Measurements from ENCODE around the gene CEP164. TPM values are rescaled to one million over a fixed set of nuclear protein-coding genes. Genes with fewer than 3 reads are reported as not detected.

The CEP164 gene
- total RNA-seq, 1 donor from 2014 or later = 41.2 TPM

DNA sequence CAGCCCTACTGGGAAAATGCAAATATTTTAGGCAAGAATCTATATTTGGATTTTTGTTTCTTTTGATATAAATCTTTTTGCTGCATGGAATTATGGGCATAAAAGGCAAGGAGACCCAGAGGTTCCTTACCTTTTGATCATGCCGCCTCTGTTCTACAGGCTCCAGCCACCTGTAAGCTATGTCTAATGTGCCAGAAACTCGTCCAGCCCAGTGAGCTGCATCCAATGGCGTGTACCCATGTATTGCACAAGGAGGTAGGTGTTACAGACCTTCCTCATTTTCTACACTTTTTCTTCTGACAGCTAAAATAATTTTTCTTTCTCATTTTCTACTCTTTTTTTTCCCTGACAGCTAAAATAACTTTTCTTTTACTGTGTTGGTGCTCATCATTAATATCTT lies 44.7 kb upstream of the CEP164 start:
- no peak for DNase-seq (ENCODE audit: low read depth, low spot score)
- H3K27ac Mint-ChIP-seq (ENCODE audit: unreplicated experiment) = no peak overlapping the region
- H3K27me3 Mint-ChIP-seq (ENCODE audit: low read depth) = no peaks in the 10 kb centered on the region
- H3K9me3 Mint-ChIP-seq = no peaks in the 10 kb centered on the region
- no peaks in the 10 kb centered on the region for H3K4me1 Mint-ChIP-seq
- TF ChIP-seq, protein P1, sequence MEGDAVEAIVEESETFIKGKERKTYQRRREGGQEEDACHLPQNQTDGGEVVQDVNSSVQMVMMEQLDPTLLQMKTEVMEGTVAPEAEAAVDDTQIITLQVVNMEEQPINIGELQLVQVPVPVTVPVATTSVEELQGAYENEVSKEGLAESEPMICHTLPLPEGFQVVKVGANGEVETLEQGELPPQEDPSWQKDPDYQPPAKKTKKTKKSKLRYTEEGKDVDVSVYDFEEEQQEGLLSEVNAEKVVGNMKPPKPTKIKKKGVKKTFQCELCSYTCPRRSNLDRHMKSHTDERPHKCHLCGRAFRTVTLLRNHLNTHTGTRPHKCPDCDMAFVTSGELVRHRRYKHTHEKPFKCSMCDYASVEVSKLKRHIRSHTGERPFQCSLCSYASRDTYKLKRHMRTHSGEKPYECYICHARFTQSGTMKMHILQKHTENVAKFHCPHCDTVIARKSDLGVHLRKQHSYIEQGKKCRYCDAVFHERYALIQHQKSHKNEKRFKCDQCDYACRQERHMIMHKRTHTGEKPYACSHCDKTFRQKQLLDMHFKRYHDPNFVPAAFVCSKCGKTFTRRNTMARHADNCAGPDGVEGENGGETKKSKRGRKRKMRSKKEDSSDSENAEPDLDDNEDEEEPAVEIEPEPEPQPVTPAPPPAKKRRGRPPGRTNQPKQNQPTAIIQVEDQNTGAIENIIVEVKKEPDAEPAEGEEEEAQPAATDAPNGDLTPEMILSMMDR (conservative IDR thresholded peaks at IDR 0.05) = no peak
- no peak overlapping the region for H3K4me3 Mint-ChIP-seq
- peaks cover 19% of the 10 kb centered on the region for H3K36me3 Mint-ChIP-seq (ENCODE audit: low read depth)

DNA sequence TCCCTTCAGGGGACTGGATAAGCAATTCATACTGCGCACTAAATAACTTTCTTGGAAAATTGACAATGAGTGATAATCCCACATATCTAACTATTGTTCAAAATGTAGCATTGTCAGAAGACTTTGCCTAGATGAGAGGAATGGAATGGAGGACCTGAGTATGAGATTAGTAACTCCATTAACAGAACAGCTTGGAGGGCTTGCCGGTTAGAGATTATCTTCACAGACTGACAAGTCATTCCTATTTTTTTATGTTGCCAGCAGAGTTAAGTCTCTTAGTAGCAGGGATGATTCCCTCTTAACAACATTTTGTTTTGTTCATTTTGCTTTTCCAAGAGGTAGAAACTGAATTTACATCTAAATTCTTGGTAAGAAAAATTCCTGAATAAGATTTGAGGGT lies 43.6 kb upstream of the CEP164 start:
- H3K36me3 Mint-ChIP-seq (ENCODE audit: low read depth) = peaks cover 19% of the 10 kb centered on the region
- no peaks in the 10 kb centered on the region for H3K4me1 Mint-ChIP-seq
- H3K4me3 Mint-ChIP-seq = no peak overlapping the region
- TF ChIP-seq, protein P1 (conservative IDR thresholded peaks at IDR 0.05) = no peak
- DNase-seq (ENCODE audit: low read depth, low spot score) = no peak
- no peaks in the 10 kb centered on the region for H3K9me3 Mint-ChIP-seq
- no peak overlapping the region for H3K27ac Mint-ChIP-seq (ENCODE audit: unreplicated experiment)
- H3K27me3 Mint-ChIP-seq (ENCODE audit: low read depth) = no peaks in the 10 kb centered on the region

DNA sequence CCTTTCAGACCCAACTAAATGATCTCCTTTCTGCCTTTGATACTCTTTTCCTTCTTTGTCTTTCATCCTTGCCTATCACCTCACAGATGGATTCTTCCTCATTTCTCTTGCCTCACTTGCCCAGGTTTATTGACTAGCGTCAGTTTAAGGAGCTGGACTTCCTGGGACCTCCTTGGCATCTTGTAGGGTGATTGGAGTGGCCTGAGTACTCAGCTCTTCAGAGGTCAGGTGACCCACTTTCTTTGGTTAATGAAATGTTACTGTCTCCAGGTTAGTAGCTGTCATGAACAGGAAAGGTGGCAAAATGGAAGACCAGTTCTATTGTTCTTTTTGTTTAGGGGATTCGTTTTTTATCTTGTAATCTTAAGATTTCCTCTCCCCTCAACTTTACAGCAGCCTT lies 41.1 kb upstream of the CEP164 start:
- TF ChIP-seq, protein P1 (conservative IDR thresholded peaks at IDR 0.05) = no peak
- H3K27ac Mint-ChIP-seq (ENCODE audit: unreplicated experiment) = no peak overlapping the region
- no peaks in the 10 kb centered on the region for H3K4me1 Mint-ChIP-seq
- no peak overlapping the region for H3K4me3 Mint-ChIP-seq
- DNase-seq (ENCODE audit: low read depth, low spot score) = no peak
- H3K27me3 Mint-ChIP-seq (ENCODE audit: low read depth) = no peaks in the 10 kb centered on the region
- no peaks in the 10 kb centered on the region for H3K9me3 Mint-ChIP-seq
- peaks cover 28% of the 10 kb centered on the region for H3K36me3 Mint-ChIP-seq (ENCODE audit: low read depth)

DNA sequence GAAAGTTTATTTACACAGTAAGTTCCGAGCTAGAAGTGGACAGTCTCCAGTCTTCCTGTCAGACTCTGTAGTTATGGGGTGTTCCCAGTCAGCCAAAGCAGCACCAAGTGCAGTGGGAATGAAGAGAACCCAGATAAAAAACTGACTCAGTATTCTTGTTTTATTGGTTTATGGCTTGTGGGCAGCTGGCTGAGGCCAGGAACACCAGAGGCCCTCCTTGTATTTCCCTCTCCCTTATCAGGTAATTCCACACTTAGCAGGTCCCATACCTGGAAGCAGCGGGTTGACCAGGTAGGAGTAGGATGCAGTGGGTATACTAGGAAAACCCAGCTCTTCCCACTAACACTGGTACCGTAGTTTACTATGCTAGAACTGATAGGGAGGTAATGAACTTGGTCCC lies 40.0 kb upstream of the CEP164 start:
- Mint-ChIP-seq H3K27ac (ENCODE audit: unreplicated experiment) (peak overlapping the region; percentile 43), H3K36me3 (ENCODE audit: low read depth) (peaks cover 23% of the 10 kb centered on the region)
- TF ChIP-seq, protein P1 (conservative IDR thresholded peaks at IDR 0.05) = no peak

DNA sequence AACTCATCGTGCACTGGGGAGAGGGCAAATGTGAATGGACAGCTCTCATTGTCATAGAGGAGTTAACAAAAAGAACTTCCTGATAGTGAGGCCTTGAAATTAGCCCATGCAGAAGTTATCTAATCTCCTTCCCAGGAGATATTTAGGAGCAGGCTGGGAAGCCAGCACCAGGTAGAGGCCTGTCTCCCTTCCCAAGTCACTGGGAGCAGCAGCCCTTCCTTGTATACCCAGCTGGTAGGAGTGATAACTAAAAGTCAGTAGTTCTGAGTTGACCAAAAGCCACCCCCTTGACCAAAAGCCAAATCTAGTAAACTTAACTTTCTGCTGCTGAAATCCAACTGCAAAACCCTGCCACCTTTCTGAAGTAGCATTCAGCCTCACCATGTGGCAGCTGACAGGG lies 37.9 kb upstream of the CEP164 start:
- Mint-ChIP-seq H3K27me3 (ENCODE audit: low read depth) (no peaks in the 10 kb centered on the region), H3K36me3 (ENCODE audit: low read depth) (peaks cover 19% of the 10 kb centered on the region), H3K4me3 (no peak overlapping the region), H3K27ac (ENCODE audit: unreplicated experiment) (no peak overlapping the region), H3K9me3 (no peaks in the 10 kb centered on the region), H3K4me1 (no peaks in the 10 kb centered on the region)
- no peak for DNase-seq (ENCODE audit: low read depth, low spot score)
- TF ChIP-seq, protein P1 (conservative IDR thresholded peaks at IDR 0.05) = no peak

More for the DNA sequence above, 40.0 kb upstream of the CEP164 start:
- H3K9me3 Mint-ChIP-seq = no peaks in the 10 kb centered on the region
- no peak for DNase-seq (ENCODE audit: low read depth, low spot score)
- no peaks in the 10 kb centered on the region for H3K27me3 Mint-ChIP-seq (ENCODE audit: low read depth)
- no peak overlapping the region for H3K4me3 Mint-ChIP-seq
- no peaks in the 10 kb centered on the region for H3K4me1 Mint-ChIP-seq

All from neural crest cell (in vitro differentiated cells).